ENCODE measurements around the gene PTCH1. TPM values are rescaled to one million over a fixed set of nuclear protein-coding genes. Genes with fewer than 3 reads are reported as not detected.

Gene PTCH1
- polyA plus RNA-seq, 1 of the 3 experiments (the other 2 are of a cell fraction), result 3.3 TPM

DNA sequence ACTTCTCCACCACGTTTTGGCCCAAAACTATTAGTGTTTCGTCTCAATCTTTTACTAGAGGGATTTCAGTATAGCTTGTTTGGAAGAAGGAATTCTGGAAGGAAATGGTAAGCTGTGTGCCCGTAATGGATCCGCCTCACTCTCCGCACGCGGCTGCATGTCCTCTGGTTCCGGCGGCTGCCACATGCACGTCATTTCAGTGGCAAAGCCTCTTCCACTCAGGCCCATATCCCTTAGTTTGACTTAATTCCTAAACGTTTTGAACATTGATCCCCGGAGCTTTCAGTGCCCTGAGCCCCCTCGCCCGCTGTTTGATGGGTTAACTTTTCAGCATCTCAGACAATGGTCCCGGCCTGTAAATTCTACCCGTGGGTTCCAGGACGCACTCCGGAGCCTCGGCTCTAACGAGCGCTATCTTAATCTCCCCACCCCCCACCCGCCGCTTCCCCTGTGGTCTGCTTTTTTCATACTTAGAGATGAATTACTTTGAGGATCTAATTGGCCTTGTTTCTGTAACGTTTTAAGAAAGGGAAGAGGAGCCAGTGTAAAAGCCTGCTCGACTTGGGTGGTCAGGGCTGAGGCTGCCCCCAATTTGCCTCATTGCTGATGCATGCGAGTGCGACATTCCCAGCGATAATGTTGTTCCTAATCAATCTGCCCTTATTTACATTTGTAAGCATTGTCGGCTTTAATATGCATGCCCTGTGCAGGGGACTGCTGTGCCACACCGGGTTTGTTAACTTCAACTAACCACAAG, 4.6 kb downstream of the PTCH1 start:
- peak; percentile 40 for DNase-seq
- CTCF ChIA-PET, result interaction anchor here (0.6 to 2.9 kb wide), 6 partner anchors 51 to 706 kb away, joined by 3 to 11 read pairs (median 3); no protein-coding TSS in a partner anchor
- no peaks in the 10 kb centered on the region for H3K36me3 ChIP-seq (replicated peaks in 1 of 2; ENCODE audit: control insufficient read depth in 1 of 2, insufficient read depth in 2 of 2, low read length in 1 of 2)
- POLR2A ChIA-PET, result interaction anchor here (0.6 to 2.0 kb wide), 4 partner anchors 49 to 705 kb away, joined by 3 to 9 read pairs (median 7); partner anchors contain the start of gene ERCC6L2
- peaks cover 13% of the 10 kb centered on the region; the same call in 1 of the 2 replicates for H3K79me2 ChIP-seq (ENCODE audit: insufficient read depth)
- peak overlapping the region; percentile 87 to 91 for H3K4me3 ChIP-seq (ENCODE audit: low read depth in 2 of 2, low read length in 1 of 2)
- H3K9ac ChIP-seq, result peak overlapping the region; percentile 83; the same call in 1 of the 2 replicates
- H3K4me2 ChIP-seq, result peak overlapping the region; percentile 99
- H4K20me1 ChIP-seq (ENCODE audit: insufficient read depth), result no peaks in the 10 kb centered on the region
- peak overlapping the region; percentile 98 for H2AFZ ChIP-seq (ENCODE audit: low read depth)
- 56% methylated on average over 30 of the region's 30 CpGs for WGBS (ENCODE audit: low lambda C conversion rate)
- H3K27ac ChIP-seq (ENCODE audit: low read depth in 2 of 2, low read length in 1 of 2), result peak overlapping the region; percentile 84 to 93; a peak in 3 of 4 replicates
- H3K27me3 ChIP-seq (ENCODE audit: insufficient read depth), result no peaks in the 10 kb centered on the region
- TF ChIP-seq NRF1 (IDR thresholded peaks at IDR 0.05; ENCODE audit: low read depth, low read length), result no peak
- no peak for TF ChIP-seq RXRA (IDR thresholded peaks at IDR 0.05; ENCODE audit: borderline replicate concordance, low read depth)
- no peak for TF ChIP-seq FOXM1 (IDR thresholded peaks at IDR 0.05; ENCODE audit: low read depth)
- no peak for TF ChIP-seq GABPA (IDR thresholded peaks at IDR 0.05; ENCODE audit: low read depth)
- no peak for TF ChIP-seq ELF1 (IDR thresholded peaks at IDR 0.05)
- TF ChIP-seq TEAD4 (IDR thresholded peaks at IDR 0.05; ENCODE audit: borderline replicate concordance, insufficient read depth), result no peak
- TF ChIP-seq, protein P1, sequence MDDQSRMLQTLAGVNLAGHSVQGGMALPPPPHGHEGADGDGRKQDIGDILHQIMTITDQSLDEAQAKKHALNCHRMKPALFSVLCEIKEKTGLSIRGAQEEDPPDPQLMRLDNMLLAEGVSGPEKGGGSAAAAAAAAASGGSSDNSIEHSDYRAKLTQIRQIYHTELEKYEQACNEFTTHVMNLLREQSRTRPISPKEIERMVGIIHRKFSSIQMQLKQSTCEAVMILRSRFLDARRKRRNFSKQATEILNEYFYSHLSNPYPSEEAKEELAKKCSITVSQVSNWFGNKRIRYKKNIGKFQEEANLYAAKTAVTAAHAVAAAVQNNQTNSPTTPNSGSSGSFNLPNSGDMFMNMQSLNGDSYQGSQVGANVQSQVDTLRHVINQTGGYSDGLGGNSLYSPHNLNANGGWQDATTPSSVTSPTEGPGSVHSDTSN (IDR thresholded peaks at IDR 0.05), result no peak
- no peak for TF ChIP-seq SIN3A (IDR thresholded peaks at IDR 0.05; ENCODE audit: borderline replicate concordance, low read depth, low read length)
- TF ChIP-seq NFIC (IDR thresholded peaks at IDR 0.05; ENCODE audit: borderline replicate concordance), result no peak
- TF ChIP-seq RCOR1 (IDR thresholded peaks at IDR 0.05; ENCODE audit: low read length), result no peak
- no peak for TF ChIP-seq IRF3 (IDR thresholded peaks at IDR 0.05; ENCODE audit: low read depth, low read length)
- TF ChIP-seq RAD21 (IDR thresholded peaks at IDR 0.05; ENCODE audit: low read length), result no peak
- TF ChIP-seq TAF1 (IDR thresholded peaks at IDR 0.05; ENCODE audit: borderline replicate concordance, low read depth, low read length), result no peak
- TF ChIP-seq, protein P2, sequence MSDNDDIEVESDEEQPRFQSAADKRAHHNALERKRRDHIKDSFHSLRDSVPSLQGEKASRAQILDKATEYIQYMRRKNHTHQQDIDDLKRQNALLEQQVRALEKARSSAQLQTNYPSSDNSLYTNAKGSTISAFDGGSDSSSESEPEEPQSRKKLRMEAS (IDR thresholded peaks at IDR 0.05; ENCODE audit: low read depth), result no peak; the same call in 1 of the 2 replicates
- TF ChIP-seq CTCF (IDR thresholded peaks at IDR 0.05), result no peak
- no peak for TF ChIP-seq RFX5 (IDR thresholded peaks at IDR 0.05; ENCODE audit: low read length)
- TF ChIP-seq EZH2phosphoT487 (IDR thresholded peaks at IDR 0.05; ENCODE audit: borderline replicate concordance, low read depth), result no peak
- H3F3A ChIP-seq (replicated peaks; ENCODE audit: insufficient read depth), result peaks cover 35% of the 10 kb centered on the region
- peaks cover 11 to 23% of the 10 kb centered on the region in 2 experiments; a peak in 3 of 4 replicates for H3K4me1 ChIP-seq (ENCODE audit: control insufficient read depth in 1 of 2, insufficient read depth in 2 of 2, low read depth in 1 of 2, low read length in 1 of 2)
- H3K9me3 ChIP-seq, result no peaks in the 10 kb centered on the region
- no peaks in the 10 kb centered on the region for H3K9me2 ChIP-seq
